Uterus (tissue), 4 donors: ENCODE results near the gene CDK5RAP1. TPM values are rescaled to one million over a fixed set of nuclear protein-coding genes. Genes with fewer than 3 reads are reported as not detected.

ENCODE experiments used
- DNase-seq, 2 donors: peaks; one replicate each; pipeline ENCODE4 v3.0.0-alpha.2; 2019 to 2020
- H3K27ac ChIP-seq, 2 donors: fragments of 200-600 bp; sonication (generic); 1 replicate in 1 of 2; 2 replicates in 1 of 2; pipeline ENCODE4 v1.5.1; 2016 to 2018
- H3K27me3 ChIP-seq, 2 donors: fragments of 200-600 bp; sonication (generic); one replicate each; pipeline ENCODE4 v1.5.1; 2018 to 2019; ENCODE audit warnings: control low read depth in 1 of 2
- H3K36me3 ChIP-seq, 2 donors: fragments of 200-600 bp; sonication (generic); one replicate each; pipeline ENCODE4 v1.5.1; 2019; ENCODE audit warnings: control low read depth in 1 of 2
- H3K4me1 ChIP-seq, 2 donors: fragments of 200-600 bp; sonication (generic); one replicate each; pipeline ENCODE4 v1.5.1; 2018 to 2019; ENCODE audit warnings: control low read depth in 1 of 2
- H3K4me3 ChIP-seq, 2 donors: fragments of 200-600 bp; sonication (generic); 1 replicate in 1 of 2; 2 replicates in 1 of 2; pipeline ENCODE4 v1.5.1; 2018 to 2019; ENCODE audit warnings: mild to moderate bottlenecking in 1 of 2
- H3K9me3 ChIP-seq, 2 donors: fragments of 200-600 bp; sonication (generic); one replicate each; pipeline ENCODE4 v1.5.1; 2019; ENCODE audit warnings: control low read depth in 1 of 2
- POLR2A ChIP-seq, 2 donors: fragments of 450-650 bp; IDR thresholded peaks; one replicate each; pipeline ENCODE4 v1.6.1; 2016; ENCODE audit warnings: antibody characterized with exemption in 2 of 2, mild to moderate bottlenecking in 1 of 2, moderate library complexity in 1 of 2
- intact Hi-C: fragments of 100-400 bp; cut with DNase I; formaldehyde crosslinking; loops from one replicate; pipeline ENCODE4 v1.15.1; 2023; ENCODE audit warnings: low total_unique reads
- total RNA-seq, 4 donors: library from RNA; depleted of rRNA in 3 of 4; stranded (reverse); fragments of >200 nt in 3 of 4; gene quantifications; one replicate each; pipeline versions ENCODE4 v1.1.0 to v1.2.4, GENCODE V29; 2014 to 2023
- TF ChIP-seq, protein P1 (sequence below), 4 experiments: fragments of 200-600 bp in 2 of 4; fragments of 450-650 bp in 2 of 4; sonication (generic) in 2 of 4; IDR thresholded peaks; one replicate each; pipeline ENCODE4 v1.5.1; 2016 to 2019; ENCODE audit warnings: antibody characterized with exemption in 4 of 4, mild to moderate bottlenecking in 2 of 4, moderate library complexity in 1 of 4
- donor health status: DM: yes; HTN: yes; CAD: no.

CDK5RAP1 gene
- total RNA-seq, 4 donors from 2014 or later, result 4.1 to 34.6 (median 17.2) TPM

DNA sequence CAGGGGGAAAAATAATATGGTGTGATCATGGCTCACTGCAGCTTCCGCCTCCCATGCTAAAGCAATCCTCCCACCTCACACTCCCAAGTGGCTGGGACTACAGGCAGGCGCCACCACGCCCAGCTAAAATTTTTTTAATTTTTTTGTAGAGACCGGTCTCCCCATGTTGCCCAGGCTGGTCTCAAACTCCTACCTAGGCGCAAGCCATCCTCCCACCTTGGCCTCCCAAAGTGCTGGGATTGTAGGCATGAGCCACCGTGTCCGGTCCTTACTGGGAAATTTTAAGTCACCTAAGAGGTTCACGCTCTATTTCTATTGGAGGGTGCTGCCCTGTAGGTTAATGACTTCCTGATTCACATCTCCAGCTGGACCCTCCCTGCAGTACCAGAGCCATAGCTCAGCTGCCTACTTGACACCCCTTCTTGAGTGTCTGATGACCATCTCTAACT, 626 bp upstream of the CDK5RAP1 start:
- H3K9me3 ChIP-seq, result no peaks in the 10 kb centered on the region
- peak overlapping the region; percentile 61 to 77 for H3K27ac ChIP-seq
- peaks cover 4 to 6% of the 10 kb centered on the region in 2 donors for H3K4me1 ChIP-seq
- intact Hi-C loops, result no loop called here
- no peaks in the 10 kb centered on the region for H3K27me3 ChIP-seq
- peak overlapping the region; percentile 71 to 87 for H3K4me3 ChIP-seq
- no peaks in the 10 kb centered on the region for H3K36me3 ChIP-seq
- no peak for DNase-seq
- no peak for TF ChIP-seq POLR2A (IDR thresholded peaks at IDR 0.05)
- TF ChIP-seq, protein P1, sequence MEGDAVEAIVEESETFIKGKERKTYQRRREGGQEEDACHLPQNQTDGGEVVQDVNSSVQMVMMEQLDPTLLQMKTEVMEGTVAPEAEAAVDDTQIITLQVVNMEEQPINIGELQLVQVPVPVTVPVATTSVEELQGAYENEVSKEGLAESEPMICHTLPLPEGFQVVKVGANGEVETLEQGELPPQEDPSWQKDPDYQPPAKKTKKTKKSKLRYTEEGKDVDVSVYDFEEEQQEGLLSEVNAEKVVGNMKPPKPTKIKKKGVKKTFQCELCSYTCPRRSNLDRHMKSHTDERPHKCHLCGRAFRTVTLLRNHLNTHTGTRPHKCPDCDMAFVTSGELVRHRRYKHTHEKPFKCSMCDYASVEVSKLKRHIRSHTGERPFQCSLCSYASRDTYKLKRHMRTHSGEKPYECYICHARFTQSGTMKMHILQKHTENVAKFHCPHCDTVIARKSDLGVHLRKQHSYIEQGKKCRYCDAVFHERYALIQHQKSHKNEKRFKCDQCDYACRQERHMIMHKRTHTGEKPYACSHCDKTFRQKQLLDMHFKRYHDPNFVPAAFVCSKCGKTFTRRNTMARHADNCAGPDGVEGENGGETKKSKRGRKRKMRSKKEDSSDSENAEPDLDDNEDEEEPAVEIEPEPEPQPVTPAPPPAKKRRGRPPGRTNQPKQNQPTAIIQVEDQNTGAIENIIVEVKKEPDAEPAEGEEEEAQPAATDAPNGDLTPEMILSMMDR (IDR thresholded peaks at IDR 0.05), result no peak

DNA sequence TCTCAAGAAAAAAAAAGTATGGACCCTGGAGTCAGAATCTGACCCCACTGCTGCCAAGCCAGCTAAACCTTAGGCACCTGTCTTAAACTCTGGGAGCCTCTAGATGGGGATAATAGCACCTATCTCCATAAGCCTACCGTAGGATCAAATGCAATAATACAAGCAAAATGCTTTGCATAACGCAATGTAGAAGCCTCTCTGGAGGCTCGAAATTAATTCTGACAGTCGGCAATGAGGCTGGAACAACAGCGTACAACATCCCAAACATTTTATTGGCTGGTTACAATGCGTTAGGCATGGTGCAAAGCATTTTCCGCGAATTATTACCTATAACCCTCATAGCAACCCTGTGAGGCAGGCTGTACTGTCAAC, 521 bp downstream of the CDK5RAP1 start:
- H3K9me3 ChIP-seq, result no peaks in the 10 kb centered on the region
- peak overlapping the region; percentile 71 to 87 for H3K4me3 ChIP-seq
- intact Hi-C loops, result no loop called here
- peaks cover 4 to 6% of the 10 kb centered on the region in 2 donors for H3K4me1 ChIP-seq
- TF ChIP-seq, protein P1 (IDR thresholded peaks at IDR 0.05), result no peak
- TF ChIP-seq POLR2A (IDR thresholded peaks at IDR 0.05), result no peak
- H3K27me3 ChIP-seq, result no peaks in the 10 kb centered on the region
- no peaks in the 10 kb centered on the region for H3K36me3 ChIP-seq
- no peak for DNase-seq
- peak overlapping the region; percentile 61 to 77 for H3K27ac ChIP-seq

DNA sequence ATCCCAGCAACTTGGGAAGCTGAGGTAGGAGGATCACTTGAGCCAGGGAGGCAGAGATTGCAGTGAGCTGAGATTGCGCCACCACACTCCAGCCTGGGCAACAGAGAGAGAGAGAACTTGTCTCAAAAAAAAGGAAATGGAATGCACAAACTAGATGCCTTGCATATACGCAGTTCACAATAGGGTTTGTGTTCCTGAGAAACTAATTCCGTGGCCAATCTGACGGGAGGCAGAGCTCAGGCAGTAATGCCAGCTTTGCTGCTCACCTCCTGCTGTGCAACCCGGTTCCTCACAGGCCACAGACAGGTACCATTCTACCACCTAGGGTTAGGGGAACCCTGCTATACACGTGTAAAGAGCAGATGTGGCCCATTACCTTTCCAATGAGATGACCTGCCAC, 1.4 kb downstream of the CDK5RAP1 start:
- no peak overlapping the region for H3K4me3 ChIP-seq
- H3K27me3 ChIP-seq, result no peaks in the 10 kb centered on the region
- TF ChIP-seq, protein P1 (IDR thresholded peaks at IDR 0.05), result no peak
- TF ChIP-seq POLR2A (IDR thresholded peaks at IDR 0.05), result no peak
- DNase-seq, result no peak
- H3K36me3 ChIP-seq, result no peaks in the 10 kb centered on the region
- intact Hi-C loops, result no loop called here
- no peaks in the 10 kb centered on the region for H3K9me3 ChIP-seq
- H3K4me1 ChIP-seq, result peaks cover 4 to 6% of the 10 kb centered on the region in 2 donors
- no peak overlapping the region for H3K27ac ChIP-seq

DNA sequence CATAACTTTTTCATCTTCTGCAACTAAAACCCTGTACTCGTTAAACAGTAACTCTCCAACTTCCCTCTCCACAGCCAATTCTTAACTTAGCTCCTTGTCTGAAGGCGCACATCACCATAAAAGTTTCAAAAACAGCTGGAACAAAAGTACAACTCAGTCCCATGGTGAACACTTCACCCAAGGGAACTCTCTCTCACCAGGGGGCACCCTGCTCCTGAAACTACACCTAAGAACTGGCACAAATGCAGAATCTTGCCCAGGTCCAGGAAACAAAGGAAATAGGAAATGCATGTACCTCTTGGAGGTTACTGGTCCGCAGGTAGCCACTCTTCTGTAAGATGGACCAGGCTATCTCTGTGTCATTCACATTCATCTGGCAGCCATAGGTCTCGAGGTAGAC, 6.6 kb downstream of the CDK5RAP1 start:
- TF ChIP-seq, protein P1 (IDR thresholded peaks at IDR 0.05), result no peak
- no peak for TF ChIP-seq POLR2A (IDR thresholded peaks at IDR 0.05)
- Histone ChIP-seq H3K9me3 (no peaks in the 10 kb centered on the region), H3K36me3 (no peaks in the 10 kb centered on the region), H3K27me3 (no peaks in the 10 kb centered on the region), H3K27ac (no peak overlapping the region), H3K4me3 (no peak overlapping the region), H3K4me1 (no peaks in the 10 kb centered on the region)
- DNase-seq, result no peak
- intact Hi-C loops, result no loop called here

DNA sequence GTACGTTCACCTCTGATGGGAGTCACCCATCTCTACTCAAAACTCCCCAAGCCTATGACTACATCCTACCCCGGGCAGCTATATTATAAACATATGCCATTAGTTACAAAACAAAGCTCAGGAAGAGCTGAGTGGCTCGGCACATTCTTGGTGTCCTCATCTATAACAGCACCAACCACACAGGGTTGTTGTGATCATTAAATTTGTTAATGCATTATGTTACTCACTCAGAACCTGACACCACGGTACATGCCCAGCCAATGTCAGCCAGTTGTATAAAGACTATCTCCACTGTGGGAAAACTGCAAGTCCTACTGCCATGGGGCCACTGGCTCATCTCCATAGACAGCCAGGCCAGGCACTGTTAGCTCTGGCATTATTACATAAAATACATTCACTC, 7.7 kb downstream of the CDK5RAP1 start:
- Histone ChIP-seq H3K36me3 (no peaks in the 10 kb centered on the region), H3K4me3 (no peak overlapping the region), H3K4me1 (no peaks in the 10 kb centered on the region), H3K27me3 (no peaks in the 10 kb centered on the region), H3K27ac (no peak overlapping the region), H3K9me3 (no peaks in the 10 kb centered on the region)
- TF ChIP-seq, protein P1 (IDR thresholded peaks at IDR 0.05), result no peak
- no peak for TF ChIP-seq POLR2A (IDR thresholded peaks at IDR 0.05)
- DNase-seq, result no peak
- intact Hi-C loops, result no loop called here
